Activated naive CD8-positive, alpha-beta T cell treated with anti-CD3 and anti-CD28 coated beads, Interleukin-2, amount 50 U/mL, for 24 hours (primary cell): ENCODE results near the gene GNGT2.
"Not testable (repeated sequence)": the region's sequence is repeated elsewhere in the genome, so short reads cannot be mapped to it uniquely, and the experiment has no call there.

Experiments used
- ATAC-seq: fragments of 150-1000 bp; cut with Tn5 transposase; one replicate; pipeline ENCODE4 v1.10.0; 2021
- DNase-seq: peaks from one replicate; pipeline ENCODE4 v3.0.0; 2021
- H3K27ac Mint-ChIP-seq: one replicate; pipeline ENCODE4 v1.8.0; 2021; ENCODE audit warnings: mild to moderate bottlenecking, mixed read lengths
- H3K27me3 Mint-ChIP-seq: one replicate; pipeline ENCODE4 v1.8.0; 2021; ENCODE audit warnings: mixed read lengths
- H3K36me3 Mint-ChIP-seq: one replicate; pipeline ENCODE4 v1.8.0; 2021; ENCODE audit warnings: low read depth, mixed read lengths
- H3K4me1 Mint-ChIP-seq: one replicate; pipeline ENCODE4 v1.8.0; 2021; ENCODE audit warnings: mixed read lengths
- H3K4me3 Mint-ChIP-seq: one replicate; pipeline ENCODE4 v1.8.0; 2021; ENCODE audit warnings: mild to moderate bottlenecking, moderate library complexity, mixed read lengths
- H3K9me3 Mint-ChIP-seq: one replicate; pipeline ENCODE4 v1.8.0; 2021; ENCODE audit warnings: mixed read lengths

Gene GNGT2

DNA sequence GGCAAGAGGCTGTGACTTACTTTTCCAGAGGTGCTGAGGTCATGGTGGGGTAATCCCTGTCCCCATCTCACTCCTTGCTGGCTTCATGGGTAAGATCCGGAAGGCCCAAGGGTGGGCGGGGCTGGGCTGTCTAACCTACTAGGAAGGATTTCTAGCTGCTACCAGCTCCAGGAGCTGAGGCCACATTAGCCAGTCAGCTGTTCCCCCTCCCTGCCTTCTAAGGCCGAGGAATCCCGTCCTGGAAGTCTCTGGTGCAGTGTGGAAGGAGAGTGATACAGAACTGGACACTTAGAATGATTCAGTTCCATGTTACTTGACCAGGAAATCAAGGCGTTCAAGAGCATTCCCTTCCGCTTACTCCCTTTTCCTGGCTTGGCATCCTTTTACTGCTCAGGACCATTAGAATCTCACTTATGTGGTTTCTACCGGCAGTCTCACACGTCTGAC is 8.9 kb downstream of the GNGT2 start:
- H3K9me3 Mint-ChIP-seq = no peaks in the 10 kb centered on the region
- ATAC-seq (no peak), DNase-seq (no peak)
- no peak overlapping the region for H3K27ac Mint-ChIP-seq
- peaks cover 6% of the 10 kb centered on the region for H3K36me3 Mint-ChIP-seq
- H3K4me3 Mint-ChIP-seq = no peak overlapping the region
- no peaks in the 10 kb centered on the region for H3K27me3 Mint-ChIP-seq
- peaks cover 3% of the 10 kb centered on the region for H3K4me1 Mint-ChIP-seq

GRCh38 chr17:49200423-49201083 is 9.8 kb downstream of the GNGT2 start:
- Mint-ChIP-seq H3K4me1 (peaks cover 8% of the 10 kb centered on the region), H3K27ac (no peak overlapping the region), H3K27me3 (no peaks in the 10 kb centered on the region), H3K4me3 (no peak overlapping the region), H3K9me3 (no peaks in the 10 kb centered on the region), H3K36me3 (no peaks in the 10 kb centered on the region)
- no peak for ATAC-seq
- DNase-seq = no peak

- H3K4me3 Mint-ChIP-seq = no peak overlapping the region
- H3K27ac Mint-ChIP-seq = no peak overlapping the region
- ATAC-seq (no peak), DNase-seq (no peak)
- H3K4me1 Mint-ChIP-seq = peaks cover 27% of the 10 kb centered on the region
- no peaks in the 10 kb centered on the region for H3K9me3 Mint-ChIP-seq
- no peaks in the 10 kb centered on the region for H3K27me3 Mint-ChIP-seq
- H3K36me3 Mint-ChIP-seq = no peaks in the 10 kb centered on the region
Observed at GRCh38 chr17:49198211-49198610, 12.2 kb downstream of the GNGT2 start.

DNA sequence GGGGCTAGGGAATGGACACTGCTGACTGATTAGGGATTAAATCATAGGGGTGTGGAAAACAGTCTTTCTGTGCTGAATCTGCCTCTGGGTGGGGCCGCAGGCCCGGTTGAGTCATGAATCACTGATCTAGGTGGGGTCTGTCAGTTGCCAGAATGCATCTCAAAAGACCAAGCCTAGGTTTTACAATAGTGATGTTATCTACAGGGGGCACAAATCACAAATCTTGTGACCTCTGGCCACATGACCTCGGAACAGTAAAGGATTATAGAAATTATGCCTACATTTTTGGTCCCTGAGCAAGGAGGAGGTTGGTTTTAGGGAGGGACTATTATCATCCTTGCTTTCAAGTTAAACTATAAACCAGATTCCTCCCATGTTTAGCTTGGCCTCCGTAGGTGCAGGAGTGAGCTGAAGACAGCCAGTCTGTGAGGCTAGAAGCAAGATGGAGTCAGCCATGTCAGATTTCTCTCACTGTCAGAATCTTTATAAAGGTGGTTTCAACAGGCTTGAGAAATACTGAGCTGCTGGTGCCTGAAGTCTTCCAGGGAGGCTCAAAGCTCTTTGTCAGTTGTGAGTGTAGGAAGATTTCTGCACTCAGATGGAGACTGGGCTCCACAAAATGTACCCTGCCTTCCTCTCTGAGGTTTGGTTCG is 12.9 kb downstream of the GNGT2 start:
- Mint-ChIP-seq H3K36me3 (peaks cover 3% of the 10 kb centered on the region), H3K9me3 (no peaks in the 10 kb centered on the region), H3K4me3 (no peak overlapping the region), H3K4me1 (peaks cover 34% of the 10 kb centered on the region), H3K27me3 (peaks cover 4% of the 10 kb centered on the region), H3K27ac (no peak overlapping the region)
- ATAC-seq (no peak), DNase-seq (no peak)

DNA sequence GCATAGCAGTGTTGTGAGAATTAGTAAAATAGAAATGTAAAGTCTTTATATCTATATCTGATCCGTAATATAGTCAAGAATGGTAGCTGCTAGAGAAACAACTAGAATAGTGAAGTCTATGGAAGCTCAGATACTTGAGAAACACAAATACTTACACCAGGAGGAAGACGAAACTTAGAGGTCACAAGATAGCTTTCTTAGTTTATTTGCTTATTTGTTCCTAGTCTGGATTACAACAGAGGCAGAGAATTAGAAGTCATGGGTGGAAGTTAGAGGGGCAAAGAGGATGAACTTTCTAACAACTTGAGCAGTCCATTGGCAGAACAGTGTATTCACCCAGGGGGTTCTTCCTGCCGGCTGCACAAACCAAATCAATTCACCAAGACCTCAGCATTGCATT is 13.9 kb downstream of the GNGT2 start:
- no peak overlapping the region for H3K4me3 Mint-ChIP-seq
- H3K27ac Mint-ChIP-seq = no peak overlapping the region
- H3K4me1 Mint-ChIP-seq = peaks cover 44% of the 10 kb centered on the region
- peaks cover 6% of the 10 kb centered on the region for H3K36me3 Mint-ChIP-seq
- ATAC-seq (no peak), DNase-seq (no peak)
- no peaks in the 10 kb centered on the region for H3K9me3 Mint-ChIP-seq
- peaks cover 8% of the 10 kb centered on the region for H3K27me3 Mint-ChIP-seq

DNA sequence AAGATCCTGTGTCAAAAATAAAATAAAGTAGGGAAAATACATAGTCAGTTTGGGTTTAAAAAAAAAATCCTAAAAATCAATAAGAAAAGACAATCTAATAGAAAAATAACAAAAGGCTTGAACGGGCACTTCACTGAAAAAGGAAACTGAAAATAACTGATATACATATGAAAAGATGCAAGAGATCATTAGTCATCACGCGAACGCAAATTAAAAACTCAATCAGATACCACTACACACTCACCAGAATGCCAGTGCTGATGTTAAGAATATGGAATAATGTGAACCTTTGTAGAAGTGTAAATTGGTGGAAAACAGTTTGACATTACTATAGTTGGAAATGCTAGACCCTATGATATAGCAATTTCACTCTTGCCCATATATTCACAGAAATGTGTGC is 14.6 kb downstream of the GNGT2 start:
- Mint-ChIP-seq H3K4me1 (peaks cover 48% of the 10 kb centered on the region), H3K27ac (no peak overlapping the region), H3K36me3 (peaks cover 6% of the 10 kb centered on the region), H3K27me3 (peaks cover 8% of the 10 kb centered on the region), H3K9me3 (no peaks in the 10 kb centered on the region), H3K4me3 (peak overlapping the region; percentile 8)
- DNase-seq = no peak
- no peak for ATAC-seq

DNA sequence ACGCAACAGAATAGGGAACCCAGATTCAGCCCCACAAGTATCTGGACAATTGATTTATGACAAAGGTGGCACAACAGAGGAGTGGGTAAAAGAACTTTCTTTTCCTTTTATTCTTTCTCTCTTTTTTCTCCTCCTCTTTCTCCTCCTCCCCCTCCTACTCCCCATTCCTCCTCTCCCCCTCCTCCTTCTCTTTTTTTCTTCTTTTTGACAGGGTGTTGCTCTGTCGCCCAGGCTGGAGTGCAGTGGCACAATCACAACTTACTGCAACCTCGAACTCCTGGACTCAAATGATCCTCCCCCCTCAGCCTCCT is 16.1 kb downstream of the GNGT2 start:
- DNase-seq = no peak
- no peaks in the 10 kb centered on the region for H3K9me3 Mint-ChIP-seq
- peaks cover 8% of the 10 kb centered on the region for H3K27me3 Mint-ChIP-seq
- no peak for ATAC-seq
- H3K36me3 Mint-ChIP-seq = peaks cover 6% of the 10 kb centered on the region
- peak overlapping the region; percentile 90 for H3K4me3 Mint-ChIP-seq
- peak overlapping the region; percentile 60 for H3K27ac Mint-ChIP-seq
- peaks cover 53% of the 10 kb centered on the region for H3K4me1 Mint-ChIP-seq

- Mint-ChIP-seq H3K27ac (peak overlapping the region; percentile 96), H3K4me3 (peak overlapping the region; percentile 90), H3K4me1 (peaks cover 53% of the 10 kb centered on the region), H3K36me3 (peaks cover 6% of the 10 kb centered on the region), H3K9me3 (no peaks in the 10 kb centered on the region), H3K27me3 (peaks cover 8% of the 10 kb centered on the region)
- ATAC-seq = no peak
- peak; percentile 35 for DNase-seq
Observed at GRCh38 chr17:49193513-49194296, 16.7 kb downstream of the GNGT2 start.

GRCh38 chr17:49191917-49192741 is 18.2 kb downstream of the GNGT2 start:
- Mint-ChIP-seq H3K27ac (peak overlapping the region; percentile 96), H3K4me3 (peak overlapping the region; percentile 90), H3K27me3 (peaks cover 8% of the 10 kb centered on the region), H3K9me3 (no peaks in the 10 kb centered on the region), H3K36me3 (peaks cover 6% of the 10 kb centered on the region), H3K4me1 (peaks cover 51% of the 10 kb centered on the region)
- peak; percentile 74 for ATAC-seq
- peak; percentile 89 for DNase-seq

DNA sequence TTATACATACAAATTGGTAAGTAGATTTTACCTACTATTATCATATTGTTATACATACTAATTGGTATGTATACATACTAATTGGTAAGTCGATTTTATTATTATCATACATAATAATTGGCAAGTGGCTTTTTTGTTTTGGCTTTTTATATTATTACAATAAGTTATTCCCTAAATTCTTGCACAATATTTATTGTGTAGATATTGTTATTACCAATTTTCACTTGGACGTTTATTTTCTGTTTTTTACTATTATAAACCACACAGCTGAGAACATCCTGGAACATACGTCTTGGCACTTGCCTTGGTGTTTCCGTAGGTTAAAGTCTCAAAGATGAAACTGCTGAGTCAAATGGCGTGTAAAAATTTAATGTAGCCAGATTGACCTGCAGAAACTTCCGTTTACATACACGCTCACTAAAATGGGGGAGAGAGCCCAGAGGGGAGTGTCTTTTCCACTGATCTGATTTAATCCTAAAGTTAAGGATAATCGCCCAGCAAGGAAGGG is 18.9 kb downstream of the GNGT2 start:
- H3K4me3 Mint-ChIP-seq = peak overlapping the region; percentile 90
- DNase-seq = no peak
- H3K36me3 Mint-ChIP-seq = peaks cover 6% of the 10 kb centered on the region
- no peaks in the 10 kb centered on the region for H3K9me3 Mint-ChIP-seq
- ATAC-seq = peak; percentile 1
- peaks cover 8% of the 10 kb centered on the region for H3K27me3 Mint-ChIP-seq
- H3K4me1 Mint-ChIP-seq = peaks cover 50% of the 10 kb centered on the region
- H3K27ac Mint-ChIP-seq = peak overlapping the region; percentile 96

GRCh38 chr17:49190932-49191331 is 19.4 kb downstream of the GNGT2 start:
- H3K9me3 Mint-ChIP-seq = peaks cover 4% of the 10 kb centered on the region
- no peak for ATAC-seq
- H3K27me3 Mint-ChIP-seq = peaks cover 8% of the 10 kb centered on the region
- H3K4me3 Mint-ChIP-seq = no peak overlapping the region
- H3K36me3 Mint-ChIP-seq = peaks cover 6% of the 10 kb centered on the region
- DNase-seq = no peak
- peak overlapping the region; percentile 20 for H3K27ac Mint-ChIP-seq
- peaks cover 49% of the 10 kb centered on the region for H3K4me1 Mint-ChIP-seq

DNA sequence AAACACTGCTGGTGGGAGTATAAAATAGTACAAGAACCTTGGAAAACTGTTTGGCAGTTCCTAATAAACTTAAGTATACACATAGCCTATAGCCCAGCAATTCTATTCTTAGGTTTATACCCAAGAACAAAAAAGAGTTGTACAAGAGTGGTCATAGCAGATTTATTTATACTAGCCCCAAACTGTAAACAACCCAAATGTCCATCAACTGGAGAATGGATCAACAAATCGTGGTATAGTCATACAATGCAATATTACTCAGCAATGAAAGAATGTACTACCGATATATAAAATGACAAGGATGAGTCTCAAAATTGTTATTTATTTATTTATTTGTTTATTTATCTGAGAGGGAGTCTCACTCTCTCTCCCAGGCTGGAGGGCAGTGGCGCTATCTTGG is 23.1 kb downstream of the GNGT2 start:
- Mint-ChIP-seq H3K4me1 (peaks cover 17% of the 10 kb centered on the region), H3K4me3 (no peak overlapping the region), H3K9me3 (peaks cover 7% of the 10 kb centered on the region), H3K27me3 (peaks cover 3% of the 10 kb centered on the region), H3K36me3 (peaks cover 4% of the 10 kb centered on the region), H3K27ac (no peak overlapping the region)
- ATAC-seq (no peak), DNase-seq (no peak)

DNA sequence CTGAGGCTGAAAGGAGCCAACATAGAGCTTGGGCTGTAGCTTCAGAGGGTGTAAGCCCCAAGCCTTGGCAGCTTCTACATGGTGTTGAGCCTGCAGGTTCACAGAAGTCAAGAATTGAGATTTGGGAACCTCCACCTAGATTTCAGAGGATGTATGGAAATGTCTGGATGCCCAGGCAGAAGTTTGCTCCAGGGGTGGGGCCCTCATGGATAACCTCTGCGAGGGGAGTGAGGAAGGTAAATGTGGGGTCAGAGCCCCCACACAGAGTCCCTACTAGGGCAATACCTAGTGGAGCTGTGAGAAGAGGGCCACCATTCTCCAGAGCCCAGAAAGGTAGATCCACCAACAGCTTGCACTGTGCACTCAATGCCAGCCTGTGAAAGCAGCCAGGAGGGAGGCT is 25.0 kb downstream of the GNGT2 start:
- not testable (repeated sequence) for H3K4me1 Mint-ChIP-seq, H3K4me3 Mint-ChIP-seq, DNase-seq, ATAC-seq, H3K27ac Mint-ChIP-seq, H3K27me3 Mint-ChIP-seq, H3K9me3 Mint-ChIP-seq, H3K36me3 Mint-ChIP-seq

DNA sequence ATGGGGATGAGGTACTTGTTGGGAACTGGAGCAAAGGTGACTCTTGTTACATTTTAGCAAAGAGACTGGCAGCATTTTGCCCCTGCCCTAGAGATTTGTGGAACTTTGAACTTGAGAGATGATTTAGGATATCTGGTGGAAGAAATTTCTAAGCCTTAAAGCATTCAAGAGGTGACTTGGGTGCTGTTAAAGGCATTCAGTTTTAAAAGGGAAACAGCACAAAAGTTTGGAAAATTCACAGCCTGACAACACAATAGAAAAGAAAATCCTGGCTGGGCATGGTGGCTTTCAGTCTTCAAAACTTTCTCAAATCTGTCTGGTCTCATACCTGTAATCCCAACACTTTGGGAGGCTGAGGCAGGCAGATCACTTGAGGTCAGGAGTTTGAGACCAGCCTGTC is 25.9 kb downstream of the GNGT2 start:
- not testable (repeated sequence) for ATAC-seq, DNase-seq, H3K4me1 Mint-ChIP-seq, H3K36me3 Mint-ChIP-seq, H3K27ac Mint-ChIP-seq, H3K27me3 Mint-ChIP-seq, H3K9me3 Mint-ChIP-seq, H3K4me3 Mint-ChIP-seq
